Upper lobe of right lung (tissue), 1 donor: ENCODE measurements around the gene TMPRSS9. TPM values are rescaled to one million over a fixed set of nuclear protein-coding genes. Genes with fewer than 3 reads are reported as not detected.

Experiments
- ATAC-seq: fragments of 200-7000 bp; cut with Tn5 transposase; one replicate; pipeline ENCODE4 v1.9.1; 2020; ENCODE audit warnings: mild to moderate bottlenecking, moderate library complexity
- DNase-seq: peaks from one replicate; pipeline ENCODE4 v3.0.0-alpha.2; 2020
- H3K27ac ChIP-seq: fragments of 200-600 bp; one replicate; pipeline ENCODE4 v1.8.0; 2022
- H3K27me3 ChIP-seq: fragments of 200-600 bp; one replicate; pipeline ENCODE4 v1.8.0; 2022; ENCODE audit warnings: mild to moderate bottlenecking
- H3K36me3 ChIP-seq: fragments of 200-600 bp; one replicate; pipeline ENCODE4 v1.8.0; 2022
- H3K4me1 ChIP-seq: fragments of 200-600 bp; one replicate; pipeline ENCODE4 v1.8.0; 2022
- H3K4me3 ChIP-seq: fragments of 200-600 bp; one replicate; pipeline ENCODE4 v1.8.0; 2022; ENCODE audit warnings: mild to moderate bottlenecking
- H3K9me3 ChIP-seq: fragments of 200-600 bp; one replicate; pipeline ENCODE4 v1.8.0; 2022
- CTCF ChIP-seq: fragments of 200-600 bp; IDR thresholded peaks from one replicate; pipeline ENCODE4 v1.8.0; 2022; ENCODE audit warnings: antibody characterized with exemption
- intact Hi-C: fragments of 100-400 bp; cut with DNase I; formaldehyde crosslinking; loops from one replicate; pipeline ENCODE4 v1.11.0; 2022
- total RNA-seq: library from RNA; stranded (reverse); fragmentation: NEBNext Ultra II Directional; extraction: Animal tissue kit (Norgen Biotek cat#: 25700); gene quantifications from one replicate; pipeline ENCODE4 v1.2.1, GENCODE V29; 2021
- donor health status: DM: no; HTN: yes; CAD: no; lungs with severe emphysema.

TMPRSS9 gene
- total RNA-seq, 1 donor from 2014 or later: not detected

GRCh38 chr19:2424686-2425621 lies 64.9 kb downstream of the TMPRSS9 start:
- Histone ChIP-seq H3K9me3 (no peaks in the 10 kb centered on the region), H3K27me3 (no peaks in the 10 kb centered on the region), H3K4me1 (peaks cover 22% of the 10 kb centered on the region), H3K36me3 (peaks cover 7% of the 10 kb centered on the region), H3K4me3 (no peak overlapping the region), H3K27ac (no peak overlapping the region)
- ATAC-seq (no peak), DNase-seq (peak; percentile 67)
- intact Hi-C loops: no loop called here
- no peak for TF ChIP-seq CTCF

- H3K4me3 ChIP-seq: peak overlapping the region; percentile 64
- TF ChIP-seq CTCF: no peak
- H3K9me3 ChIP-seq: no peaks in the 10 kb centered on the region
Observed at GRCh38 chr19:2425622-2426581, 65.8 kb downstream of the TMPRSS9 start.

DNA sequence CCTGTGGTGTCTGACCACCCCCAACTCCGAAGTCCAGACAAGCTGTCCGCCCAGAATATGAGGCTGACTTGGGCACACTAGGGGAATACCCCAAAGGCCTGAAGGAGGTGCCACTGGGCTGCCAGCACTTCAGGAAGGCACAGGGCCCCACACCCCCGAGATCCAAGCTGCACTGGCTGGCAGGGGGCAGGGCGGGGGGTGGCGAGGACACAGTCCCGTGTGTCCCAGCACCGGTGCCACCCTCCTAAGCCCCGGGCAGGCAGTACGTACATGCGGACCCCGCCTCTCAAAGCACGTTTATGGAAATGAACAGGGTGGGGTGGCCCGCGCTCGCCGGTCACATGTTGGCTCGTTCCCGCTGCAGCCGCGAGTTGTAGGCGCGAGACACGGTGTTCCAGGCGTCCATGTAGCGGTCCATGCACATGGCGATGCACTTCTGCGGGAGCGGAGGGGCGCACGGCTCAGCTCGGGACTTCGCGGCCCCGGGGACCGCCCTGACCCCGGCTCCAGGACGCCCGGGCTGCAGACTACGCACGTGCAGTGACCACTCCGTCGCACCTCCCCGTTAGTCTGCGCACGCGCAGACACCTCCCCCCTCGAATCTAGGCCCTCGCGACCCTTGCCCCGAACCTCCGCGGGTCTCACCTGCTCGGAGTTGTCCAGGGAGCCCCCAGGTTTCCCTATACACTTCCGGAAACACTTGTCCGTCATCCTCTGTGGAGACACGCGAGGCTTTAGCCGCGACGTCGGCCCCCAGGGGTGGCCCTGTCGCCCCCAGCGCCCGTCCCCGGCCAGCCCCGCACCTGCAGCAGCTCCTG lies 66.8 kb downstream of the TMPRSS9 start:
- peak; percentile 14 for ATAC-seq

More at GRCh38 chr19:2425622-2426581, 65.8 kb downstream of the TMPRSS9 start:
- Histone ChIP-seq H3K36me3 (no peaks in the 10 kb centered on the region), H3K27ac (no peak overlapping the region), H3K27me3 (no peaks in the 10 kb centered on the region), H3K4me1 (peaks cover 22% of the 10 kb centered on the region)
- no peak for ATAC-seq
- intact Hi-C loops: no loop called here
- DNase-seq: no peak

GRCh38 chr19:2427429-2428320 lies 67.6 kb downstream of the TMPRSS9 start, which contains the start of gene TIMM13:
Gene TIMM13, minus strand, starts transcription at chr19:2427586. Its CDS starts 53 bp downstream, at chr19:2427533.
- peak within 1 kb of the TSS; percentile 64 for H3K4me3 ChIP-seq
- TF ChIP-seq CTCF: no peak
- H3K36me3 ChIP-seq: peaks cover 11% of the 10 kb centered on the region
- peaks cover 22% of the 10 kb centered on the region for H3K4me1 ChIP-seq
- H3K9me3 ChIP-seq: no peaks in the 10 kb centered on the region
- H3K27ac ChIP-seq: peak within 1 kb of the TSS; percentile 95
- DNase-seq (peak; percentile 98), ATAC-seq (peak; percentile 95)
- intact Hi-C loops: no loop called here
- no peaks in the 10 kb centered on the region for H3K27me3 ChIP-seq

More for the DNA sequence above, 66.8 kb downstream of the TMPRSS9 start:
- Histone ChIP-seq H3K4me1 (peaks cover 22% of the 10 kb centered on the region), H3K27ac (peak overlapping the region; percentile 95), H3K36me3 (peaks cover 9% of the 10 kb centered on the region), H3K27me3 (no peaks in the 10 kb centered on the region), H3K9me3 (no peaks in the 10 kb centered on the region), H3K4me3 (peak overlapping the region; percentile 64)
- DNase-seq: peak; percentile 80
- TF ChIP-seq CTCF: no peak
- intact Hi-C loops: no loop called here
